ENCODE data around the gene USO1.
"Not testable (repeated sequence)": the region's sequence is repeated elsewhere in the genome, so short reads cannot be mapped to it uniquely, and the experiment has no call there.

Gene USO1

DNA sequence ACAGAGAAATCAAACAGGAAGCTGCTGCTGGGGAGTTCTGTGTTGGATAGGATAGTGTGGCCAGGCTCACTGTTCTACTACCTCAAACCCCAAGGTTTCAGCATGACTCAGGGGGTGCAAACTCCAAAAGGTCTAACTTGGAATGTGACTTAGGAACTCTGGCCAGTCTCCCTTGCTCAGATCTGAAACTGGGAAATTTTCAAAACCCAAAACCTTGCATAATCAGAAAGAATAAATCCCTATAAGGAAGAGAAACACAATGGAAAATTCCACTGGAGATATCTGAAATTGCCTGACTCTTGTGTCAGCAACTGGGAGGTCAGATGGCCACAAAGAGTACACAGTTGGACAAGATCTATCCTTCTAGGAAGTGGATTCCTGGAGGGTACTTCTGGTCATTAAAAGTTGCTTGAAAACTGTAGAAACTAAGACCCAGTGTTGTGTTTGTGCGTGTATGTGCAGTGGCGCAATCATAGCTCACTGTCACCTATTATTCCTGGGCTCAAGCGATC is 119.8 kb downstream of the USO1 start:
- no peak overlapping the region for H3K4me3 ChIP-seq (ENCODE audit: low read depth, low read length)
- TF ChIP-seq, protein P1, sequence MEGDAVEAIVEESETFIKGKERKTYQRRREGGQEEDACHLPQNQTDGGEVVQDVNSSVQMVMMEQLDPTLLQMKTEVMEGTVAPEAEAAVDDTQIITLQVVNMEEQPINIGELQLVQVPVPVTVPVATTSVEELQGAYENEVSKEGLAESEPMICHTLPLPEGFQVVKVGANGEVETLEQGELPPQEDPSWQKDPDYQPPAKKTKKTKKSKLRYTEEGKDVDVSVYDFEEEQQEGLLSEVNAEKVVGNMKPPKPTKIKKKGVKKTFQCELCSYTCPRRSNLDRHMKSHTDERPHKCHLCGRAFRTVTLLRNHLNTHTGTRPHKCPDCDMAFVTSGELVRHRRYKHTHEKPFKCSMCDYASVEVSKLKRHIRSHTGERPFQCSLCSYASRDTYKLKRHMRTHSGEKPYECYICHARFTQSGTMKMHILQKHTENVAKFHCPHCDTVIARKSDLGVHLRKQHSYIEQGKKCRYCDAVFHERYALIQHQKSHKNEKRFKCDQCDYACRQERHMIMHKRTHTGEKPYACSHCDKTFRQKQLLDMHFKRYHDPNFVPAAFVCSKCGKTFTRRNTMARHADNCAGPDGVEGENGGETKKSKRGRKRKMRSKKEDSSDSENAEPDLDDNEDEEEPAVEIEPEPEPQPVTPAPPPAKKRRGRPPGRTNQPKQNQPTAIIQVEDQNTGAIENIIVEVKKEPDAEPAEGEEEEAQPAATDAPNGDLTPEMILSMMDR (IDR thresholded peaks at IDR 0.05; ENCODE audit: low read depth, low read length): no peak

DNA sequence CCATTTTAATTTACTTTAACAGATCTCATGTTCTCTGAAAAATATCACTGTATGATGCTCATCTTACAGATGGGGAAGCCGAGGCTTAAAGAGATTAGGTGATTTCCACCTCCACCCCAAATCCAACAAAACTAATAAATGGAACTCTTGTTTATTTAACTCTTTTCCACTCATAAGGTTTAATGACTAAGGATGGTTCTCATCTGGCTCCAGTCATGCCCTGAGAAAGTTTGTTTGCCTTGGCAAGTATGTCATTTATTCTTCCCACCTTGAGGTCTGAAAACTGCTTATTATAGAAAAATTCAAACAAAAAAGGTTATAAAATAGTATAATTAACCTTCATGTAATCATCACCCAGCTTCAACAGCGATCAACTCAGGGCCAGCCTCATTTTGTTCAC is 121.6 kb downstream of the USO1 start:
- TF ChIP-seq, protein P1 (IDR thresholded peaks at IDR 0.05; ENCODE audit: low read depth, low read length): no peak
- no peak overlapping the region for H3K4me3 ChIP-seq (ENCODE audit: low read depth, low read length)

DNA sequence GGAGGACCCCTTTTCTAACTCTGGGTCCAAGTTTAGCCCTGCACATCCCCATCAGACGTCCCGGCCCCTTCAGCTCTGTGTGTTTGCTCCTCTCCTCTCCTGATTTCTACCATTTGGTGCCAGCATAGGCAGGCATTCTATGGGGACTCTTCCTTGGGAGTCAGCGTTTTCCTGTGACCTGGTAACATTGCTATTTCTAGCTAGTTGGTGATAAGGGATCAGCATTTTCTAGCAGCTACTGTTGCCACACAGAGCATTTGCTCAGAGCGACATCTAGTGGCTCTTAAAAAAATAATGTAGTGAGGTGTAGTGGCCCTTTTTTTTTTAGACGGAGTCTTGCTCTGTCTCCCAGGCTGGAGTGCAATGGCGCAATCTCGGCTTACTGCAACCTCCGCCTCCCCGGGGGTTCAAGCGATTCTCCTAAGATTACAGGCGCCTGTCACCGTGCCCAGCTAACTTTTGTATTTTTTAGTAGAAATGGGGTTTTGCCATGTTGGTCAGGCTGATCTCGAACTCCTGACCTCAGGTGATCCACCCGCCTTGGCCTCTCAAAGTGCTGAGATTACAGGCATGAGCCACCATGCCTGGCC is 123.9 kb downstream of the USO1 start:
- not testable (repeated sequence) for H3K4me3 ChIP-seq (ENCODE audit: low read depth, low read length)
- TF ChIP-seq, protein P1 (IDR thresholded peaks at IDR 0.05; ENCODE audit: low read depth, low read length): peak; percentile 23; the same call in 1 of the 2 replicates

DNA sequence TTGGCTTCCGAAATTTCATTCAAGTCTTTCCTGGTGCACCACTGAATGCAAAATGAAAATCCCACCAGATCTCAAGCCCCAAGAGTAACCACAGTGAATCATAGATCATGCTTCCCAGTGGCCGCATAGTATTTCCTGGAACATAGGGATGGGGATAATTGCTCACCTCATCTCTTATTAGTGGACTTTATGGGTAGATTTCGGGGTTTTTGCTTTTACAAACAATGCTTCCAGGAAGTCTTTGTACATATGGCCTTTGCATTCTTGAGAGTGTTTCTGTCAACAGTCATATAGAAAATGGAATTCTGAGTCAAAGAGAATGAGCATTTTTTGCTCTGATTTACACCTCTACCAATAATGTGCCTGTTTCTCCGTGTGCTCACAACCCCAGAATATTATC is 124.5 kb downstream of the USO1 start:
- TF ChIP-seq, protein P1 (IDR thresholded peaks at IDR 0.05; ENCODE audit: low read depth, low read length): no peak
- no peak overlapping the region for H3K4me3 ChIP-seq (ENCODE audit: low read depth, low read length)

DNA sequence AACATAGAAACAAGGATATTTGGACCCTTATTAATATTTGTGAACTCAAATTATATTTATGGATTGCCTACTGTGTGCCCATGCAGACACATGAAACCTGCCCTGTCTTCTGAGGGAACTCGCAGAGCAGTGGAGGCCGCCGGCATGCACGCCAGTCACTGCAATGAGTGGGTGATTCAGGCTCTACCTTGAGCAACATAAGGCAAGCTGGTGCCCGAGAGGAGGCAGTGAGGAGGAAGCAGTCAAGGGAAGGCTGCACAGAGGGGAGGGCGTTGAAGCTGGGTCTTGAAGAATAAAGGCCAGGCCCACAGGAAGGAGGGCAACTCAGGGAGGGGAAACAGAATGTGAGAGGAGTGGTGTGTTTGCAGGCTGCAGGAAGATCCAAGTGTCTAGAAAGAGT is 125.1 kb downstream of the USO1 start:
- TF ChIP-seq, protein P1 (IDR thresholded peaks at IDR 0.05; ENCODE audit: low read depth, low read length): no peak
- H3K4me3 ChIP-seq (ENCODE audit: low read depth, low read length): no peak overlapping the region

DNA sequence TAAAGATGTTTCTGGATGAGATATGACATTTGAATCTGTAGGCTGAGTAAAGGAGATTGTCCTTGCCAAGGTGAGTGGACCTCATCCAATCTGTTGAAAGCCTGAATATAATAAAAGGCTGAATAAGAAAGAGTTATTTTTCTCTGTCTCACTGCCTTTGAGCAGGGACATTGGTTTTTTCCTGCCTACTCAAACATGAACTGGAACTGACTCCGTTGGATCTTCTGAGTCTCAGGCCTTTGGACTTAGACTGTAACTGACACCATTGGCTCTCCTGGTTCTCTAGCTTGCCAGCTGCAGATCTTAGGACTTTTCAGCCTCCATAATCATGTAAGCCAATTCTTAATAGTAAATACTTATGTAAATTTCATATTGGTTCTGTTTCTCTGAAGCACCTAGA is 134.3 kb downstream of the USO1 start:
- TF ChIP-seq, protein P1 (IDR thresholded peaks at IDR 0.05; ENCODE audit: low read depth, low read length): no peak
- no peak overlapping the region for H3K4me3 ChIP-seq (ENCODE audit: low read depth, low read length)

DNA sequence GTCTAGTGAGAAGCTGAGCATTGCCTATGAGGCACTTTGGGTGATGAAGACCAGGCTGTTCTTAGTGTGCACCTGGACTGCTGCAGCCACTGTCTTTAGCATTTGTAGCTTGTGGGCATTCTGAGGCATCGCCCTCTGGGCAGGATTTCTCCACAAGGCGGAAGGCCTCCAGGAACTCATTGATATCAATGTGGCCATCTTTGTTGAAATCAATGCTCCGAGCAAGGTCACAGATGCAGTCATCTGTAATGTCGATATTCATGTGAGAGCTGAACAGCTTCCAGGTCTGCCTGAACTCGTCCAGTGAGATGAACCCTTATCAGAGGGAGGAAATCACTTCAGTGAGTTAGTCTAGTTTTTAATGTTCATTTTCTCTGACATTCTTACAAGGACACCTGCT is 136.2 kb downstream of the USO1 start:
- TF ChIP-seq, protein P1 (IDR thresholded peaks at IDR 0.05; ENCODE audit: low read depth, low read length): no peak
- no peak overlapping the region for H3K4me3 ChIP-seq (ENCODE audit: low read depth, low read length)
